ENCODE data around the gene ACSF3.
A peak's percentile ranks its signal among the peaks of the same experiment; 100 is the strongest.

Gene ACSF3

DNA sequence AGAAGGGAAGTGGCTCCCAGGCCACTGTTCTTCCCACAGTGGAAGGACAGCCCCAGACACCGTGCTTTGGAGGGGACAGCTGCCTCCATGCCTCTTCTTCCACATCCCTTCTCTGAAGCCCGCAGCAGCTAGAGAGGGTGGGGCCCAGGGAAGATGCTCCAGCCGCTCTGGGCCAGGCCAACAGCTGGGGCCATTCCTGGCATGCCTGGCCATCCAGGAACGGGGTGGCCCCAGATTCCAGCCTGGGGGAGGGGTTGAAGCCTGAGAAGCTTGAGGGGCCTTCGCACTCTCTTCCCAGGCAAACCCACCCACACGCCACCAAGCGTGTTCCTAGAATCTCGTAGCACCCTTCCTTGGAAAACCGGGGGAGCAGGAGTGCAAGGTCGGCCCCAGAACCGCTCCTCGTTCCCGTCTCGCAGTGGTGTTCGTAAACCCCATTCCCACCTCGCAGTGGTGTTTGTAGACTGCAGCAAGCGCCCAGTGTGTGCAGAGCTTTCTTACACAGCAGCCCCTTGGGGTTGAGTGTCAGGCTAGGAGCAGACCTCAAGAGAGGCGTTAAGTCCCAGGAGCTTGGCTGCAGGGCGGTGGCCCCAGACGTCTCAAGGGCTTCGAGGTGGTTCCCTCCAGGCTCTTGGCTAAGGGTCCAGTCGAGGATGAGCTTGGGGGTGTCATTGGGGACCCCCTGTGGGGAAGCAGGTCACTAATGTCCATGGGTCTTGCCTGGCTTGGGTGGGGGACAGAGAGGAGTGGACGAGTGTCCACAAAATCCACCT is 80.6 kb downstream of the ACSF3 start:
- Histone ChIP-seq H3K4me3 (ENCODE audit: low read depth, low read length) (no peak overlapping the region), H3K4me1 (ENCODE audit: control insufficient read depth, insufficient read depth, low read length) (peaks cover 3% of the 10 kb centered on the region; the same call in 1 of the 2 replicates), H3K27ac (ENCODE audit: extremely low read depth, low read depth, low read length) (no peak overlapping the region), H3K36me3 (ENCODE audit: control insufficient read depth in 2 of 2, insufficient read depth in 1 of 2, low read length in 2 of 2) (no peaks in the 10 kb centered on the region), H3K9me3 (ENCODE audit: control insufficient read depth, insufficient read depth, low read depth, low read length) (no peaks in the 10 kb centered on the region)
- TF ChIP-seq ZNF248 (tag by site-specific recombination; IDR thresholded peaks at IDR 0.05): no peak
- TF ChIP-seq ZNF184 (tag by site-specific recombination; IDR thresholded peaks at IDR 0.05): no peak
- no peak for TF ChIP-seq ZNF658 (tag by site-specific recombination; IDR thresholded peaks at IDR 0.05)
- TF ChIP-seq, protein P1, sequence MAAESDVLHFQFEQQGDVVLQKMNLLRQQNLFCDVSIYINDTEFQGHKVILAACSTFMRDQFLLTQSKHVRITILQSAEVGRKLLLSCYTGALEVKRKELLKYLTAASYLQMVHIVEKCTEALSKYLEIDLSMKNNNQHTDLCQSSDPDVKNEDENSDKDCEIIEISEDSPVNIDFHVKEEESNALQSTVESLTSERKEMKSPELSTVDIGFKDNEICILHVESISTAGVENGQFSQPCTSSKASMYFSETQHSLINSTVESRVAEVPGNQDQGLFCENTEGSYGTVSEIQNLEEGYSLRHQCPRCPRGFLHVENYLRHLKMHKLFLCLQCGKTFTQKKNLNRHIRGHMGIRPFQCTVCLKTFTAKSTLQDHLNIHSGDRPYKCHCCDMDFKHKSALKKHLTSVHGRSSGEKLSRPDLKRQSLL (tag by site-specific recombination; IDR thresholded peaks at IDR 0.05): no peak
- TF ChIP-seq, protein P2, sequence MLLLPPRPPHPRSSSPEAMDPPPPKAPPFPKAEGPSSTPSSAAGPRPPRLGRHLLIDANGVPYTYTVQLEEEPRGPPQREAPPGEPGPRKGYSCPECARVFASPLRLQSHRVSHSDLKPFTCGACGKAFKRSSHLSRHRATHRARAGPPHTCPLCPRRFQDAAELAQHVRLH (tag by site-specific recombination; IDR thresholded peaks at IDR 0.05): no peak
- no peak for TF ChIP-seq ZNF324 (tag by site-specific recombination; IDR thresholded peaks at IDR 0.05)
- no peak for TF ChIP-seq ZNF473 (tag by site-specific recombination; IDR thresholded peaks at IDR 0.05)
- TF ChIP-seq MYNN (tag by site-specific recombination; IDR thresholded peaks at IDR 0.05; ENCODE audit: borderline replicate concordance): no peak
- TF ChIP-seq HOXA7 (CRISPR knock-in tag; IDR thresholded peaks at IDR 0.05; ENCODE audit: borderline replicate concordance): no peak
- no peak for TF ChIP-seq ZNF555 (tag by site-specific recombination; conservative IDR thresholded peaks at IDR 0.05)
- no peak for TF ChIP-seq ZNF354C (tag by site-specific recombination; IDR thresholded peaks at IDR 0.05; ENCODE audit: borderline replicate concordance, low read depth)
- no peak for TF ChIP-seq ZNF600 (tag by site-specific recombination; IDR thresholded peaks at IDR 0.05)
- TF ChIP-seq, protein P3, sequence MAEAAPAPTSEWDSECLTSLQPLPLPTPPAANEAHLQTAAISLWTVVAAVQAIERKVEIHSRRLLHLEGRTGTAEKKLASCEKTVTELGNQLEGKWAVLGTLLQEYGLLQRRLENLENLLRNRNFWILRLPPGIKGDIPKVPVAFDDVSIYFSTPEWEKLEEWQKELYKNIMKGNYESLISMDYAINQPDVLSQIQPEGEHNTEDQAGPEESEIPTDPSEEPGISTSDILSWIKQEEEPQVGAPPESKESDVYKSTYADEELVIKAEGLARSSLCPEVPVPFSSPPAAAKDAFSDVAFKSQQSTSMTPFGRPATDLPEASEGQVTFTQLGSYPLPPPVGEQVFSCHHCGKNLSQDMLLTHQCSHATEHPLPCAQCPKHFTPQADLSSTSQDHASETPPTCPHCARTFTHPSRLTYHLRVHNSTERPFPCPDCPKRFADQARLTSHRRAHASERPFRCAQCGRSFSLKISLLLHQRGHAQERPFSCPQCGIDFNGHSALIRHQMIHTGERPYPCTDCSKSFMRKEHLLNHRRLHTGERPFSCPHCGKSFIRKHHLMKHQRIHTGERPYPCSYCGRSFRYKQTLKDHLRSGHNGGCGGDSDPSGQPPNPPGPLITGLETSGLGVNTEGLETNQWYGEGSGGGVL (tag by site-specific recombination; IDR thresholded peaks at IDR 0.05): no peak
- TF ChIP-seq GLI2 (tag by site-specific recombination; IDR thresholded peaks at IDR 0.05; ENCODE audit: borderline replicate concordance, low read depth): no peak
- ChIA-PET CTCF (interaction anchor here (0.7 to 1.5 kb wide), 4 partner anchors 40 to 437 kb away, joined by 3 to 6 read pairs (median 3); no protein-coding TSS in a partner anchor), POLR2A (interaction anchor here (0.6 to 1.3 kb wide), 2 partner anchors 19 to 514 kb away, joined by 5 to 6 read pairs; no protein-coding TSS in a partner anchor)

DNA sequence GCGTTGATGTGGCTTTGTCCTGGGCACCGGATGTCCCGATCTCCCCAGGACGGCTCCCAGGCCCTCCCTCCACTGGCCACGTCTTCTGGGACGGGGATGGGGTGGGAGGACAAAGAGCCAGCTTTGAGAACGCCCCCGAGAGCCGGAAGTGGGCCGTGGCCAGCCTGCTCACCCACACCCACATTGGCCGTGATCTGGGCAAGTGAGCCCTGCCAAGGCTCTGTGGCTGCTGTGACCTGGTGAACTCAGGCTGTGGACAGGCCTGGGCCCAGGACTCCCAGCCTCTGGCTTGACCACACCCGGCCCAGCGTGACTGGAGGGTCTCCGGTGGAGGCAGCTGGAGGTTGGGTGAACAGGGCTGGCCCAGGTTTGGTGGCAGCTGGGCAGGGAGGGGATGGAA is 81.2 kb downstream of the ACSF3 start:
- no peaks in the 10 kb centered on the region for H3K9me3 ChIP-seq (ENCODE audit: control insufficient read depth, insufficient read depth, low read depth, low read length)
- H3K27ac ChIP-seq (ENCODE audit: extremely low read depth, low read depth, low read length): no peak overlapping the region
- ChIA-PET CTCF (interaction anchor here (1.1 to 1.3 kb wide), 2 partner anchors 41 to 438 kb away, joined by 3 to 6 read pairs; no protein-coding TSS in a partner anchor), POLR2A (no interaction called here)
- H3K36me3 ChIP-seq (ENCODE audit: control insufficient read depth in 2 of 2, insufficient read depth in 1 of 2, low read length in 2 of 2): no peaks in the 10 kb centered on the region
- H3K4me3 ChIP-seq (ENCODE audit: low read depth, low read length): no peak overlapping the region
- H3K4me1 ChIP-seq (ENCODE audit: control insufficient read depth, insufficient read depth, low read length): peaks cover 3% of the 10 kb centered on the region; the same call in 1 of the 2 replicates
- no peak for TF ChIP-seq ZNF843 (tag by site-specific recombination; IDR thresholded peaks at IDR 0.05)

DNA sequence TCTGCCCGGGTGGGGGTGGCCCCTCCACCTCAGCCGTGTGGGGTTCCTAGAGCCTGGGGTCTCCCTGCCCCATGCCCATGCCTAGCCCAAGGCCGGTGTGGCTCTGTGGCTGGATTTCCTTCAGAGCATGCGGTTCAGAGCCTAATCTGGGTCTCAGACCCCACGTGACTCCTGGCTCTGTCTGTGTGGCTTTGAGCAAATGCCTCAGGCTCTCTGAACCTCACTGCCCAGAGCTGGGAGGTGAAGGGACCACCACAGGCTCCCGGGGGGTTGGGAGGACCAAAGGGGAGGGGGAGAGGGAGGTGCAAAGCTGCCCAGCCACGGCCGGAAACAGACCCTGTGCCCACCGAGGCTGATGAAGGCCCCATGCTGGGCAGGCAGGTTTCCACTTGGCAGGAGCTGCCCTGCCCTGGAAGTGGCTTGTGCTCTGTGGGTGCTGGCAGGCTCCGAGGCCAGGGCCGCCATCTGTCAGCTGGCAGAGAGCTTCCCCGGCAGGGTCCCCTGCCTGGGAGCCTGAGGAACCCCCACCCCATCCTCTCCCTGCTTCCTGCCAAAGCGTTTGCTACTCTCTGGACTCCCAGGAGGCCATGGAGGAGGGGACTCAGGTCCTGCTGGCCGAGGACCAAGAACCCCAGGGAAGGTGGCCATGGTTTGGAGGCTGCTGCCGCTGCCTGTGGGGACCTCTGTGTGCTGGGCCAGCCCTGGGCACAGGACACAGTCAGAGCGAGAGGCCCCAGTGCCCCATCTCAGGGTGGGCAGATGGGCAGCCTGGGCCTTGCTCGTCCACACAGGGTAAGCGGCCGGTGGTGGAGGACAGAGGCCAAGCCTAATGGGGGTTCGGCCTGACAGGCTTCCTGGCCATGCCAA is 81.9 kb downstream of the ACSF3 start:
- Histone ChIP-seq H3K36me3 (ENCODE audit: control insufficient read depth in 2 of 2, insufficient read depth in 1 of 2, low read length in 2 of 2) (no peaks in the 10 kb centered on the region), H3K9me3 (ENCODE audit: control insufficient read depth, insufficient read depth, low read depth, low read length) (no peaks in the 10 kb centered on the region), H3K27ac (ENCODE audit: extremely low read depth, low read depth, low read length) (no peak overlapping the region), H3K4me3 (ENCODE audit: low read depth, low read length) (no peak overlapping the region), H3K4me1 (ENCODE audit: control insufficient read depth, insufficient read depth, low read length) (peaks cover 3% of the 10 kb centered on the region; the same call in 1 of the 2 replicates)
- TF ChIP-seq ZNF2 (tag by site-specific recombination; IDR thresholded peaks at IDR 0.05) (no peak), KLF10 (tag by site-specific recombination; IDR thresholded peaks at IDR 0.05) (no peak), ZNF768 (tag by site-specific recombination; IDR thresholded peaks at IDR 0.05) (0 out of 2 replicates have a peak, but pooled peaks have one; percentile 49), GLIS1 (tag by site-specific recombination; IDR thresholded peaks at IDR 0.05) (peak; percentile 66), ZIC2 (tag by site-specific recombination; IDR thresholded peaks at IDR 0.05) (peak; percentile 78), ZNF202 (tag by site-specific recombination; IDR thresholded peaks at IDR 0.05; ENCODE audit: borderline replicate concordance) (no peak)
- ChIA-PET POLR2A (no interaction called here), CTCF (interaction anchor here (1.1 to 1.3 kb wide), 2 partner anchors 41 to 438 kb away, joined by 3 to 6 read pairs; no protein-coding TSS in a partner anchor)
